SW480 (cell line): ENCODE results near the gene LGALS3.
A peak's percentile ranks its signal among the peaks of the same experiment; 100 is the strongest.

Source experiments
- DNase-seq: peaks from one replicate; pipeline ENCODE4 v3.0.0-alpha.2; 2016; ENCODE audit warnings: low spot score

Gene LGALS3

GRCh38 chr14:55131370-55132137, 2.5 kb downstream of the LGALS3 start:
- DNase-seq = no peak

- DNase-seq = peak; percentile 73
Measured at GRCh38 chr14:55133416-55133815, 4.4 kb downstream of the LGALS3 start.

GRCh38 chr14:55136241-55136640, 7.2 kb downstream of the LGALS3 start:
- no peak for DNase-seq

GRCh38 chr14:55136885-55137786, 8.1 kb downstream of the LGALS3 start:
- DNase-seq = no peak

- no peak for DNase-seq
Measured at GRCh38 chr14:55138091-55138490, 9.0 kb downstream of the LGALS3 start.

GRCh38 chr14:55139141-55139540, 10.1 kb downstream of the LGALS3 start:
- DNase-seq = no peak

GRCh38 chr14:55139696-55140509, 10.9 kb downstream of the LGALS3 start:
- DNase-seq = no peak

- DNase-seq = no peak
Measured at GRCh38 chr14:55141825-55142224, 12.8 kb downstream of the LGALS3 start.

GRCh38 chr14:55142466-55142865, 13.4 kb downstream of the LGALS3 start:
- no peak for DNase-seq

- no peak for DNase-seq
Measured at GRCh38 chr14:55146425-55146824, 17.4 kb downstream of the LGALS3 start.

- no peak for DNase-seq
Measured at GRCh38 chr14:55151601-55152000, 22.5 kb downstream of the LGALS3 start.

GRCh38 chr14:55152052-55152753, 23.2 kb downstream of the LGALS3 start:
- DNase-seq = no peak

GRCh38 chr14:55153951-55154350, 24.9 kb downstream of the LGALS3 start:
- DNase-seq = no peak

GRCh38 chr14:55157080-55157479, 28.0 kb downstream of the LGALS3 start:
- DNase-seq = no peak

GRCh38 chr14:55158412-55158811, 29.4 kb downstream of the LGALS3 start:
- DNase-seq = no peak

GRCh38 chr14:55160989-55161388, 31.9 kb downstream of the LGALS3 start:
- peak; percentile 69 for DNase-seq

GRCh38 chr14:55170526-55170925, 41.5 kb downstream of the LGALS3 start:
- no peak for DNase-seq

- DNase-seq = no peak
Measured at GRCh38 chr14:55180006-55180405, 51.0 kb downstream of the LGALS3 start.

- DNase-seq = no peak
Measured at GRCh38 chr14:55180434-55180833, 51.4 kb downstream of the LGALS3 start.

GRCh38 chr14:55188686-55189295, 59.7 kb downstream of the LGALS3 start:
- DNase-seq = no peak

GRCh38 chr14:55190906-55191202, 61.8 kb downstream of the LGALS3 start:
- no peak for DNase-seq
